Lower lobe of right lung (tissue), 2 donors: ENCODE data around the gene DLX1. TPM values are rescaled to one million over a fixed set of nuclear protein-coding genes. Genes with fewer than 3 reads are reported as not detected.

Source experiments
- ATAC-seq, 2 donors: fragments of 200-7000 bp; cut with Tn5 transposase; one replicate each; pipeline ENCODE4 v1.9.1; 2020 to 2022; ENCODE audit warnings: mild to moderate bottlenecking in 2 of 2, moderate library complexity in 2 of 2
- DNase-seq: peaks from one replicate; pipeline ENCODE4 v3.0.0-alpha.2; 2020
- H3K27ac ChIP-seq: fragments of 200-600 bp; one replicate; pipeline ENCODE4 v1.8.0; 2022
- H3K27me3 ChIP-seq: fragments of 200-600 bp; one replicate; pipeline ENCODE4 v1.8.0; 2022; ENCODE audit warnings: low read depth
- H3K36me3 ChIP-seq: fragments of 200-600 bp; one replicate; pipeline ENCODE4 v1.8.0; 2022; ENCODE audit warnings: mild to moderate bottlenecking
- H3K4me1 ChIP-seq: fragments of 200-600 bp; one replicate; pipeline ENCODE4 v1.8.0; 2022
- H3K4me3 ChIP-seq: fragments of 200-600 bp; one replicate; pipeline ENCODE4 v1.8.0; 2022; ENCODE audit warnings: mild to moderate bottlenecking
- H3K9me3 ChIP-seq: fragments of 200-600 bp; one replicate; pipeline ENCODE4 v1.8.0; 2022
- CTCF ChIP-seq: fragments of 200-600 bp; IDR thresholded peaks from one replicate; pipeline ENCODE4 v1.8.0; 2022; ENCODE audit warnings: antibody characterized with exemption, mild to moderate bottlenecking
- intact Hi-C: fragments of 100-400 bp; cut with DNase I; formaldehyde crosslinking; loops from one replicate; pipeline ENCODE4 v1.11.0; 2022
- total RNA-seq: library from RNA; stranded (reverse); fragmentation: NEBNext Ultra II Directional; extraction: Animal tissue kit (Norgen Biotek cat#: 25700); gene quantifications from one replicate; pipeline ENCODE4 v1.2.1, GENCODE V29; 2021
- donor health status: DM: no; HTN: yes; CAD: no; lungs with severe emphysema.

Gene DLX1
- total RNA-seq, 1 donor from 2014 or later = not detected

GRCh38 chr2:172100080-172100934, 15.0 kb downstream of the DLX1 start:
- intact Hi-C loops = loop anchor here (10.0 kb wide), 1 partner anchor 286 kb away; no protein-coding TSS in a partner anchor
- Histone ChIP-seq H3K27me3 (peaks cover 100% of the 10 kb centered on the region), H3K4me3 (no peak overlapping the region), H3K27ac (no peak overlapping the region), H3K4me1 (peaks cover 79% of the 10 kb centered on the region), H3K9me3 (no peaks in the 10 kb centered on the region), H3K36me3 (no peaks in the 10 kb centered on the region)
- DNase-seq = no peak
- no peak for TF ChIP-seq CTCF
- no peak for ATAC-seq

- Histone ChIP-seq H3K36me3 (no peaks in the 10 kb centered on the region), H3K4me1 (peaks cover 77% of the 10 kb centered on the region), H3K27ac (no peak overlapping the region), H3K9me3 (no peaks in the 10 kb centered on the region), H3K27me3 (peaks cover 100% of the 10 kb centered on the region), H3K4me3 (peak overlapping the region; percentile 59)
- no peak for TF ChIP-seq CTCF
- ATAC-seq (no peak), DNase-seq (no peak)
- intact Hi-C loops = loop anchor here (10.0 kb wide), 1 partner anchor 286 kb away; no protein-coding TSS in a partner anchor
Observed at GRCh38 chr2:172100935-172101820, 15.9 kb downstream of the DLX1 start.

GRCh38 chr2:172101821-172102390, 16.6 kb downstream of the DLX1 start:
- TF ChIP-seq CTCF = no peak
- H3K4me3 ChIP-seq = peak overlapping the region; percentile 59

GRCh38 chr2:172102391-172103359, 17.4 kb downstream of the DLX1 start, which contains the start of gene DLX2:
DLX2 (minus strand) TSS chr2:172102900; CDS start chr2:172102538, 362 bp downstream.
- DNase-seq (peak; percentile 85), ATAC-seq (peak; percentile 67 to 76)
- peak within 1 kb of the TSS; percentile 59 for H3K4me3 ChIP-seq
- no peaks in the 10 kb centered on the region for H3K36me3 ChIP-seq
- H3K27me3 ChIP-seq = peaks cover 100% of the 10 kb centered on the region
- no peaks in the 10 kb centered on the region for H3K9me3 ChIP-seq
- intact Hi-C loops = loop anchor here (10.0 kb wide), 1 partner anchor 288 kb away; no protein-coding TSS in a partner anchor
- H3K27ac ChIP-seq = no peak within 1 kb of the TSS
- peaks cover 73% of the 10 kb centered on the region for H3K4me1 ChIP-seq
- no peak for TF ChIP-seq CTCF

More at GRCh38 chr2:172101821-172102390, 16.6 kb downstream of the DLX1 start:
- H3K4me1 ChIP-seq = peaks cover 77% of the 10 kb centered on the region
- no peak for DNase-seq
- no peaks in the 10 kb centered on the region for H3K9me3 ChIP-seq
- peaks cover 100% of the 10 kb centered on the region for H3K27me3 ChIP-seq
- no peak overlapping the region for H3K27ac ChIP-seq
- intact Hi-C loops = loop anchor here (10.0 kb wide), 1 partner anchor 287 kb away; no protein-coding TSS in a partner anchor
- ATAC-seq = peak; percentile 9 to 13
- no peaks in the 10 kb centered on the region for H3K36me3 ChIP-seq
